ENCODE data around the gene LITAFD.

Gene LITAFD

GRCh38 chr16:8924214-8924613, 42.1 kb downstream of the LITAFD start:
- DNase-seq: no peak

- DNase-seq: no peak
These were observed 43.3 kb downstream of the LITAFD start for GRCh38 chr16:8925455-8925854.

- no peak for DNase-seq
These were observed 44.7 kb downstream of the LITAFD start for GRCh38 chr16:8926827-8927226.

- peak; percentile 64 for DNase-seq
These were observed 46.4 kb downstream of the LITAFD start for GRCh38 chr16:8928467-8928957.

DNA sequence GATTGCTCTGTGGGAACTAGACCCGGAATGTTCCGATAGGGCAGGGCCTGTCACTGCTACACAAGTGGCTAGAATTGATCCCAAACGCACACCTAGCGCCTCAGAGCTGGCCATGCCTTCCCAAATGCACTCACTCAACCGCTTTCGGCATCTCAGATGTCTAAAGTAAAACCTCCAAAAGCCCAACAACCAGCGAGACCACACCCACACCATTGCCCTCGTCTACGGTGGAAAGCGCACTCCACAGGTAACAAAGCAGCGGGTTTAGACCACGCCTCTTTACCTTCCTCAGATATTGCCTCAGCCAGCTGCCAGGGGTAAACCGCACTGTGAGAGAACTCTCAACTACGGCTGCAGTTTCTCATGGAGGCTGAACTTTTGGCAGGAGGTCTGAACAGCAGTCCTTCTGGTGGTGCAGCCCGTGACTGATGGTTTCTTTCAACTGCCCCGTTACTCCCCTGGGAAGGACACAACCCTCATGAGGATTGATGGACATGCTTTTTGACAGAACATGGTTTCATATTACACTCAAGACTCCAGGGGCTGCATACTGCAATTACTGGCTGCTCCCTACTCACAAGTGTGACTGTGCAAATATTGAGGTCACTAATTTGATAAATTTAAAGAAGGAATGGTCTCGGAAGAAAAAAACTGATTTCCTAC, 47.1 kb downstream of the LITAFD start:
- no peak for DNase-seq

GRCh38 chr16:8931859-8932258, 49.7 kb downstream of the LITAFD start:
- peak; percentile 67 for DNase-seq

GRCh38 chr16:8934601-8935000, 52.5 kb downstream of the LITAFD start:
- DNase-seq: no peak
